Urinary bladder (tissue), 4 donors: ENCODE data around the gene PBLD. TPM values are rescaled to one million over a fixed set of nuclear protein-coding genes. Genes with fewer than 3 reads are reported as not detected.
"Not testable (repeated sequence)": the region's sequence is repeated elsewhere in the genome, so short reads cannot be mapped to it uniquely, and the experiment has no call there.

Experiments used
- DNase-seq: peaks from one replicate; pipeline ENCODE4 v3.0.0-alpha.2; 2015; ENCODE audit errors: extremely low spot score
- H3K27ac ChIP-seq: one replicate; pipeline ENCODE4 v1.5.1; 2013; ENCODE audit warnings: low read depth, mild to moderate bottlenecking, moderate library complexity
- H3K36me3 ChIP-seq: one replicate; pipeline ENCODE4 v1.6.1; 2013; ENCODE audit warnings: mild to moderate bottlenecking, moderate library complexity; ENCODE audit not compliant: insufficient read depth
- H3K4me1 ChIP-seq: one replicate; pipeline ENCODE4 v1.6.1; 2013; ENCODE audit warnings: mild to moderate bottlenecking, moderate library complexity; ENCODE audit not compliant: insufficient read depth
- H3K4me3 ChIP-seq: one replicate; pipeline ENCODE4 v1.5.1; 2013; ENCODE audit warnings: low read depth, low read length
- WGBS: extraction: QIAGEN DNeasy Blood & Tissue Kit; methylation state at CpG from one replicate; pipeline ENCODE4 v1.1.7; 2013; 5-methylcytosine and 5-hydroxymethylcytosine counted together
- polyA plus RNA-seq: library from polyadenylated mRNA; stranded (reverse); fragments of 200-250 nt; gene quantifications from one replicate; pipeline ENCODE4 v1.2.3, GENCODE V29; 2013
- total RNA-seq: library from RNA; depleted of rRNA; stranded (reverse); fragments of >200 nt; gene quantifications from one replicate; pipeline ENCODE4 v1.2.3, GENCODE V29; 2014
- donor health status: healthy with polysubstance abuse.
- donor health status: healthy.

The PBLD gene
- total and polyA plus RNA-seq, 2 donors = 3.5 to 9.5 TPM

DNA sequence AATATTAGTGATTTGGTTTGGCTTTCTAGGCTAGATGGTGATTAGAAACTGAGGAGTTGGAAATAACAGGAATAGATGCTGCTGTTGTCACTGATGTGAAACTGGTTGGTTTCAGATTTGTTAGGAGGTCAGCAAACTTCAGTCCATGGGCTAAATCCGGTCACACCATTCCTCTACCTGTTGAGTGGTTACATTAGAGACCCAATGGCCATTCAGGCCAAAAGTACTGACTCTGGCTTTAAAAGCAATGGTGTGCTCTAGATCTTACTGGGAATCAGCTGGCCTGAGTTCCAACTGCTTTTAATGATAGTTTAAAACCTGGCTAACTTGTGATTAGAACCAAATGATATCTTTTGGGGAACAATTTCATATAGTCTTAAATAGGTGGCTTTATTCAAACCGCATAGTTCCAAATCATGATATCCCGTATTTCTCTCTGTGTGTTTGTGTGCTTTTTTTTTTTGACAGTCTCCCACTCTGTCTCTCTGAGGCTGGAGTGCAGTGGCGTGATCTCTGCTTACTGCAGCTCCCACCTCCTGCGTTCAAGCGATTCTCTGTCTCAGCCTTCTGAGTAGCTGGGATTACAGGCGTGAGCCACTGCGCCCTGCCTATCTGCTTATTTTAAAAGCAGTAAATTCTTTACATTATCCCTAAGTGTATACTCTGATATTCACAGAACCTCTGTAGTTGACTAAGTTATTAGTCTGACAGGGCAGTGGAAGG, 7.8 kb upstream of the PBLD start:
- Histone ChIP-seq H3K27ac (no peak overlapping the region), H3K4me3 (no peak overlapping the region), H3K36me3 (peaks cover 10% of the 10 kb centered on the region), H3K4me1 (no peaks in the 10 kb centered on the region)
- 89% methylated on average over 8 of the region's 8 CpGs for WGBS
- no peak for DNase-seq

- DNase-seq = no peak
- Histone ChIP-seq H3K4me1 (no peaks in the 10 kb centered on the region), H3K36me3 (peaks cover 9% of the 10 kb centered on the region), H3K4me3 (no peak overlapping the region), H3K27ac (no peak overlapping the region)
- WGBS = 75% methylated on average over 7 of the region's 7 CpGs
These were observed 4.1 kb upstream of the PBLD start for GRCh38 chr10:68336754-68337351.

GRCh38 chr10:68334672-68335467, 2.1 kb upstream of the PBLD start:
- no peak overlapping the region for H3K27ac ChIP-seq
- H3K36me3 ChIP-seq = no peaks in the 10 kb centered on the region
- 4% methylated on average over 8 of the region's 8 CpGs for WGBS
- no peaks in the 10 kb centered on the region for H3K4me1 ChIP-seq
- DNase-seq = no peak
- peak overlapping the region; percentile 29 for H3K4me3 ChIP-seq

DNA sequence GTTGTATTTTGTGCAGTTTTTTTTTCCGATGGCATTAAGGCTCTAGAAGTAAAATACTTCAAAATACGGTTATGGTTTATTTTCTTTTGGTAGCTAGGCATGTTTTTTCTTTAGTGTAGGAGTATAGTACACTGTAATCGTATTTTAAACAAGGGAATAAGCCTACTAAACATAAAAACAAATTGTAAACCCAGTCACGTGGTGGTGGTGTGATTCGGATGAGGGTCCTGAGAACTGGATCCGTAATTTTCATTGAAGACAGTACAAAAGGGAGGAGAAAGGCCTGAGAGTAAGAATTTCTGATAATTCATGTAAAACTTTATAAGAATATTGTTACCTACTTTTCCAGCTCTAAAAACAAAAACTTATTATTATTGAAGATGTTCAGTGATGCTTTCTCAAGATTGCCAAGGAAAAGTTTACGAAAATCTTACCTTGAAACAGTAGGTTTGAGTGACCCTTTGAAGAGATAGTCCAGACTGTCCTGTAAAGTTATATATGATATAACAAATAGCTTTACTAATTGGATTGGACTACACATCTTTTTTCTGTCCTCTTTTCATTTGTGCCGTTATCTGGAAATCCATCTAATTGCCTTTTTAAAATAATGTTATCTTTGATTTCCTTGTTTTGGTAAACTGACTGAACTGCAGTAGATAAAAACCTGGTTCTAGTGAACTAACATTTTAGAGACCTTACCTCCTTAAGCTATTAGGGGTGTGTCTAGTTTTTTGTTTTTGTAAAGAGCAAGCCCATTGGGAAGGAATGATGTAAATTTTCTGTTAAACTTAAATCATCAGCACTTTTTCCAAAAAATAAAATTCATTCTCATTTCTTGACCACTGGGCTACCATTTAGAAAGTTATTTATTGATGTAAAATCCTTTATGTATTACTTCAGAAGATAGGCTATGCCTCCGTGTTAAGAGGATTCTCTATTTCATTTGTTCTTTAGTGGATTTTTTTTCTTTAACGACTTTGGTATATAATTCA, 1.0 kb upstream of the PBLD start:
- no peaks in the 10 kb centered on the region for H3K36me3 ChIP-seq
- H3K4me1 ChIP-seq = no peaks in the 10 kb centered on the region
- H3K27ac ChIP-seq = no peak overlapping the region
- DNase-seq = no peak
- 1% methylated on average over 10 of the region's 10 CpGs for WGBS
- peak overlapping the region; percentile 78 for H3K4me3 ChIP-seq

DNA sequence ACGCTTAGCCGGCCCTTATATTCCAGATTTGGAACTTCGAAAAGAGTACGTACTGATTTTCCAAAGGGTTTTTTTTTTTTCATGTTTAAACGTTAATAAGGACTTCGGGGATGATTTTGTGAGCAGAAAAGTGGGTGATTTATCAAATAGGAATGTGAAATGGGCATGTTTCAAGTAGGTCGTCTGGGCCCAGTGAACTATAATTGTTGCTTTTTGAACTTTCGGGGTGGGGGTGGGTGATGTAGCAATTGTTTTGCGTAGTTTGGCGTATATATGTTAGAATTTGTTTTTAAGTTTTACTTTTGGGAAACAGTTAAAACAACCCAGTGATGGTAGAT, 299 bp upstream of the PBLD start:
- peak overlapping the region; percentile 98 for H3K27ac ChIP-seq
- under 1% methylated on average over 10 of the region's 10 CpGs for WGBS
- no peaks in the 10 kb centered on the region for H3K36me3 ChIP-seq
- H3K4me1 ChIP-seq = no peaks in the 10 kb centered on the region
- peak overlapping the region; percentile 78 for H3K4me3 ChIP-seq
- DNase-seq = no peak

DNA sequence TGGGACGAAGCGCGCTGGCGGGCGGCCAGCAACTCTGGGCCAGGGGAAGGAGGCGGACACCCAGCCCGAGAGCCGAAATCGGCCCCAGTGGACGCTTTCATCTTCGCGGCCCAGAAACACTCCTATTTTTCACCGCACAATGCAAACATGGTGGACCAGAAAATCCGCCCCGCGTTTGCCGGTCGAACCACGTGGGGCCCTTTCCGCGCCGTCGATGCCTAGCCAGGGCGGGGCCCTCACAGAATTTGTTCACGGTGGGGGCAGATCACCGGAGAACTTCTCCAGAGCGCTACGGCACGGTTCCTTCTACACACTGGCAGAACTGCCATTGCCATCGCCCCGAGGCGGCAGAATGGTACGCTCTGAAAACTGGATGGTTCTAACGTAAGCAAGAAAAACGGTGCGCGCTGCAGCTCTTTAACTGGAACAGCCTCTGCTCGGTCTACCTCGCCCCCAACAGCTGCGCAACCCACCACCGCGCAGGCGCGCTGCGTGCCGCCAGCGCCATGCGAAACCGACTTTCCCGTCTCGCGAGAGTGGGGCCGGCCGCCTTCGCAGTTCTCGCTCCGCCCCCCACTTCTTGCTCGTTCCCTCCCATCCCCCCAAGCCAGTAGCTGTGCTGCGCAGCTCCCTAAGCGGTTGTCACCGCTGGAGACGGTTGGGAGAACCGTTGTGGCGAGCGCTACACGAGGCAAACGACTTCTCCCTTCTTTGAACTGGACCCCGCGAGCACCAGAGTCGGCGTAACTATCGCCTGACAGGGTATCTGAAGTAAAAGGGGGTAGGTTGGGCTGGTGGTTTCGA, 1.1 kb downstream of the PBLD start, which contains the start of gene HNRNPH3:
TSS of gene HNRNPH3 (plus strand) at position 610 of the 804 bp plus-strand sequence. CDS start 5,158 bp downstream, outside the sequence.
- H3K4me1 ChIP-seq = no peaks in the 10 kb centered on the region

DNA sequence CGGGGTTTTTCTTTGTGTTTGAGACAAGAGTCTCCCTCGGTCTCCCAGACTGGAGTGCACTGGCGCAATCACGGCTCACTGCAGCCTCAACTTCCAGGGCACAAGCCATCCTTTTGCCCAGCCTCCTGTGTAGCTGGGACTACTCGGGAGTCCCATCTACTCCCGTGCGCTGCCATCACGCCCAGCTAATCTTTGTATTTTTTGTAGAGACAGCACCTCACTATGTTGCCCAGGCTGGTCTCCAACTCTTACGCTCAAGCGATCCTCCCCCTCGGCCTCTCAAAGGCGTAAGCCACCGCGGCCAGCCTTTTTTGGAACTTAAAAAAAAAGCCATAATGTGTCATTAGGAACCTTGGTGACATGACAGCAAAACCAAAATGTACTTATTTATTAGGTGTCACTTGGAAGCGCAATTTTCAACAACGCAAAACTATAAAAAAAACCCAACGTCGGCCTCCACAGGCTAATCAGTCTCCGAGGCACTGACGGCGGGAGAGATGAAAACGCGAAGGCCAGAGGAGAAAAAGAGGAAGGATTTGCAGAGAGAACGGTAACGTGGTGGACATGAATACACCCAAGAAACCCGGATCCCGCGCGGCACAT, 1.8 kb downstream of the PBLD start:
- peak overlapping the region; percentile 78 for H3K4me3 ChIP-seq
- H3K36me3 ChIP-seq = no peaks in the 10 kb centered on the region
- no peaks in the 10 kb centered on the region for H3K4me1 ChIP-seq
- DNase-seq = no peak
- 18% methylated on average over 29 of the region's 29 CpGs for WGBS
- H3K27ac ChIP-seq = peak overlapping the region; percentile 92

More for the DNA sequence above, 1.1 kb downstream of the PBLD start, which contains the start of gene HNRNPH3:
- peak within 1 kb of the TSS; percentile 78 for H3K4me3 ChIP-seq
- WGBS = under 1% methylated on average over 73 of the region's 73 CpGs
- no peaks in the 10 kb centered on the region for H3K36me3 ChIP-seq
- peak; percentile 94 for DNase-seq
- H3K27ac ChIP-seq = peak within 1 kb of the TSS; percentile 98

DNA sequence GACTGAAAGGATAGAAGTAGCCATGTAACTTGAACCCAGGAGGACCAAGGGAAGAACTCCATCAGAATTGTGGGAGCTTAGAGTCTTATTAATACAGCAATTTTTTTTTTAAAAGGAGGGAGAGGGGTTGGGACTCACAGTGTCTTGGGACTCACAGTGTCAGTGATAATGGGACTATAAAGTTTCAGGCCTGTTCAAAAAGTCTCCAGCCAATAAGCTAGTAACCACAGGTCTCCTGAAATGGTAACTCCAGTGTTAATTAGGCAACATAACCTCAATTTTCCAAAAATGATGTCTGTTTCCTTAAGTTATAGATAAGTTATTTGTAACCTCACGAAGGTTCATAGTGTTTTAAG, 3.2 kb downstream of the PBLD start:
- DNase-seq = no peak
- no peak overlapping the region for H3K4me3 ChIP-seq
- no peaks in the 10 kb centered on the region for H3K36me3 ChIP-seq
- WGBS = 99% methylated on average over 1 of the region's 1 CpG
- H3K4me1 ChIP-seq = no peaks in the 10 kb centered on the region
- H3K27ac ChIP-seq = no peak overlapping the region

DNA sequence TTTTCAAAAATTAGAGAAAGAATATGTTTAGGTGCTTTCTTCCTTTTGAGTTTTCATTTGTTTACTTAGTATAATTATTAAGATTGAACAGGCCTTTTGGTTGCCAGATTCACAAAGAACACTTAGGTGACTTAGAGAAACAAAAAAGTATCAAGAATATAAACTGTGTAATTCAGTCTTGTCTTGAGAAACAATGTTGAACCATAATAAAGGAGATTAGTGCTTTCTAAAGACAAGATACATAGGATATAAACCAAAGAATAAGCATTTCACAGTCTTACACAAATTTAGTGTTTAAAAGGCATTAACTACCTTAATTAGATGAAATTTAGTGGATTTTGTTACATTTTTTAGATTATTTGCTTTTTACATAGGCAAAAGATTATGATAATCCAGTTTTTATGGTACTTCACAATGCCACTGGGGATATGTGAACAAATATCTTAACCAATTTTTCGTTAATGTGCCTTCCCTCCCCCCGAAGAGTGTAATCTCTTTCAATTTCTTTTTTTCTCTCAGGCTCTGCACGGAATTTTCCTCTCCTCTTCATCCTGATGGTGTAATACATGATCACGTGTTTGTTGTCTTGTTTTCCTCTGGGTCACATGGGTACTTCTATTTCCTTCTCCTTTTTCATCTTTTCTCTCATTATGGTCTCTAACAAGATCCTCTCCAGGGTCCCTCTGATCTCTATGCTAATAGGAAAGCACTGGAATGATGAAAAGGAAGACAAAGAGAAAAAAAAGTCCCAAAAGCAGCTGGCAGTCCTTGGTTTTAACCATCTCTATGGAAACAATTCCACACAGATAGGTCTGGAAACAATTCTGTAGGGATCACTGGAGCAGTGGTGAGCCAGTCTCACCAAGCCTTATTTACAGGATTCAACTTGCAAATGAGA, 4.6 kb downstream of the PBLD start:
- DNase-seq = peak; percentile 47
- no peaks in the 10 kb centered on the region for H3K36me3 ChIP-seq
- H3K4me1 ChIP-seq = no peaks in the 10 kb centered on the region
- no peak overlapping the region for H3K4me3 ChIP-seq
- peak overlapping the region; percentile 41 for H3K27ac ChIP-seq
- 19% methylated on average over 4 of the region's 4 CpGs for WGBS

DNA sequence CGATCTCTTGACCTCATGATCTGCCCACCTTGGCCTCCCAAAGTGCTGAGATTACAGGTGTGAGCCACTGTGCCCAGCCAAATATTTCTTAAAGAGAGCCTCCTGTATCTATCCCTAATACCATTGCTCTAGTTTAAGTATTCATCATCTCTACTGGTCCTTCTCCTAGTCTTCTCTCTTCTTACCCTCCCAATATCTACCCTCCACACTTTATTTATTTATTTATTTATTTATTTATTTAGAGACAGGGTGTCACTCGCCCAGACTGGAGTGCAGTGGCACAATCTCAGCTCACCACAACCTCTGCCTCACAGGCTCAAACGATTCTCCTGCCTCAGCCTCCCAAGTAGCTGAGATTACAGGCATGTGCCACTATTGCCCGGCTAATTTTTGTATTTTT, 8.3 kb downstream of the PBLD start:
- not testable (repeated sequence) for DNase-seq, H3K4me1 ChIP-seq, H3K36me3 ChIP-seq, H3K27ac ChIP-seq, H3K4me3 ChIP-seq
- WGBS = 95% methylated on average over 4 of the region's 4 CpGs

GRCh38 chr10:68318331-68319059, 14.2 kb downstream of the PBLD start:
- Histone ChIP-seq H3K4me3 (no peak overlapping the region), H3K36me3 (no peaks in the 10 kb centered on the region), H3K4me1 (no peaks in the 10 kb centered on the region), H3K27ac (no peak overlapping the region)
- 74% methylated on average over 1 of the region's 1 CpG for WGBS
- no peak for DNase-seq
